Measurements from ENCODE around the gene KIRREL3.

Gene KIRREL3

DNA sequence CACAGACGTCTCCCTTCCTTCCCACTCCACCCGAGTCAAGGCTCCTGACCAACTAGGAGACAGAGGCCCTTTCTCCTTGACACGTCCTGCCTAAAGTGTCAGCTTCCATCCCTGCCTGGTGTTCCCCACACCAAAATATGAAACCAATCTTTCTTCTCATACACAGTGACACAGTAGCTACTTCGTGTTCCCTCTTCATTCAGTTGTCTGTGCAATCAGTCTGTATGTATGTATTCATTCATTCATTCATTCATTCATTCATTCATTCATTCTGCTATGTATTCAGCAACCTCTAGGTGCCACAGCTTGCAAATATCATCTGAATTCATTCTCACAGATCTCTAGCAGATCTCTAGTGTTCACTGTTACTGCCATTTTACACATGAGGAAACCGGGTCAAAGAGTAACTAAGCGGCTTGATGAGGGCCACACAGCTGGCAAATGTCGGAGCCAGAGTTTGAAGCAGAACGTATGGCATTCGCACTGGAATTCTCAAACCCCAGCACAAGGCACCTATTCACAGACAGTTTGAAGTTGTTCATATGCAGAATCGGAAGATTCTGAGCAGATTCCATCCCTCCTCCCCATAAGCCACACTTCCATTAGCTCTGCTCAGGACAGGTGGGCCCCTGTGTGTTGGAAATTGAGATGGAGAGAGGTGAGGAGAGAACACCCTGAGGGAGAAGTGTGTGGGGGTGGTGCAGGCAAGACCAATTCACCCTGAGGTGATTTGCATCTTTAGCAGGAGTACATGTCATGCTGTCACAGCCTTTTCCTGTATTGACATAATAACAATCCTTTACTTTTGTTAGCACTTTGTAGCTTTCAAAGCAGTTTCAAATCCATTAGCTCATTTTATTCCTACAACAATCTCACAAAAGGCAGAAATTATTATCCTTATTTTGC is 369.4 kb downstream of the KIRREL3 start:
- no peak for DNase-seq (ENCODE audit: low read depth)

DNA sequence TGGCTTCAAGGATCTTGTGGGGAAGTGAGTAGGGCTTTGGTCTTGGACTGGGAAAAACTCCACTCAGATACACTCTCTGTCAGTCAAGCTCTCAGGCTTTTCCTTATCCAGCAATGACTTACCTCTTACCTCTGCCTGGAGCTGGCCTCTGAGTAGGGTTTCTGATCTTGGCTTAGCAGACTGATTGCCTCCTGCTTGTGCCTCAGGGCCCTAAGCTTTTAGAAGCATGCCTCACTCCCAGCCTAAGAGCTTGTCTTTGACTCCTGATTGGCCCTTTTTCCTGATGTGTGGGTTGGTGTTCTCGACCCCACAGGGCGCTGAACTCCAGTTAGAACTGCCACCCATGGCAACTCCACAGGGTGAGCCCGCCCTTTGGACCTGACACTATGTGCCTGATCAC is 370.1 kb downstream of the KIRREL3 start:
- DNase-seq (ENCODE audit: low read depth), result no peak

DNA sequence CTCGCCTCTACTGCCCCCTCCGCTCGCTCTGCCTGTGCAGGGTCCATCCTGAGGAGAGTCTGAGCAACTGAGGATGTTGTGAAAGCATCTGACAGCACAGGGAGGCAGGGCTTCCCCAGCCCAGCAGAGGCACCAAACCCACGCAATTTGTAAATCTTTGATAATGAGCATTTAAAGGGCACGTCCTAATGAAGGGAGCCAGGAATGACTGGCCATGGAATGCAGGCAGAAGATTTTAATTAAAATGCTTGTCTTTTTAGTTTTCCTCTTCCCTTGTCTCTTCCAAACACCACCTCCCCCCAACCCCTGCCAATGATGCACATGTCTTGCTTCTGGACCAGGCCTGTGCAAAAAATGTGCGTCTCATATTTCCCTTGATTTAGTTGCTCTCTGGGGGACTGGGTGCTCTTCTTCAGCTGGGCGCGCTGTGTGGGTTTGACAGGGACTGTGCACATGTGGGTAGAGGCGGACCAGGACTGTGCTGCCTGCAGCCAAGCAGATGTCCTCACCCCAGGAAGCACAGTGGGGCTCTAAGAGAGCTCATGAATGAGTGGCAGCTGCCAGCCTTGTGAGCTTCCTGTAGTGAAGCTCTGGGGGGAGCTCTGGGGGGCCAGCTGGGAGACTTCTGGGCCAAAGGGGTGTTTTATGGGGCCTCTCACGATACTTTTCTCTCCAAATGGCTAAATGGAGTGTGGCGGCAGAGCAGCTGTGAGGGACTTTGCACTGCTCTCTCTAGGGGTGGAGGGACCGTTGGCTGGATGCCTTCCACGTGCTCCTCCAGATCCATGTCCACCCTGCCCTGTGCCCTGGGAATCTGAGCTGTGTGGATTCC is 371.6 kb downstream of the KIRREL3 start:
- no peak for DNase-seq (ENCODE audit: low read depth)

DNA sequence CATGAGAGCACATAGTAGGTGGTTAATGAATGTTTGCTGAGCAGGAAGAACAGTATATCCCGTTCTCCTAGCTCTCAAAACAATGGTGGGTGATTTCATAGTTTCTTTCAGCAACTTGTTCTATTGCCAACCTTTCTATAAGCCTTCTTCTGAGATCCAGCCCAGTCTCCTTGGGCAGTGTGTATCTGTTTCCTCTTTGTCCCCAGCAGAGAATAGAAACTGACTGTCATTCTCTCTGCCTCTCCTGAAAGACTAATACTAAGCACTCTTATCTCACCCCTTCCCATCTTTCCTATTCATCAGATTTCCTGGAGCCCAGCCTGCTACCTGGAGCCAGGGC is 372.1 kb downstream of the KIRREL3 start:
- DNase-seq (ENCODE audit: low read depth), result no peak

DNA sequence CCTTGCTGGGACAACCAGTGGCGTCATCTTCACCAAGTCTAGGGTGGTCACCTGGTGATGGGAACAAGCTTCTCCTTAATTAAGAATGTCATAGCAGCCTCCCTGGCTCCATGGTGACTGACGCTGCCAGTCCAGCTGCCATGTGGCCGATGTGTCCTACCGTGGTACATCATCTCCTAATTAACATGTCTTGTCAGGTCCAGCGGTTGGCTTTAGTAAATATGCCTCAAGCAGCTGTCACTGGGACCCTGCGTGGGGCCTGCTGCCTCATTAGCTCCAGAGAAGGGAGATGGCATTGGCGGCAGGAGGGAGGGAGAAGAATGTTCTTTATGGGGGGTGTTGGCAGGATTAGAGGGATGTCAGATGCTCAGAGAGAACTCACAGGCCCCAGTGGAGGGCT is 373.1 kb downstream of the KIRREL3 start:
- no peak for DNase-seq (ENCODE audit: low read depth)

DNA sequence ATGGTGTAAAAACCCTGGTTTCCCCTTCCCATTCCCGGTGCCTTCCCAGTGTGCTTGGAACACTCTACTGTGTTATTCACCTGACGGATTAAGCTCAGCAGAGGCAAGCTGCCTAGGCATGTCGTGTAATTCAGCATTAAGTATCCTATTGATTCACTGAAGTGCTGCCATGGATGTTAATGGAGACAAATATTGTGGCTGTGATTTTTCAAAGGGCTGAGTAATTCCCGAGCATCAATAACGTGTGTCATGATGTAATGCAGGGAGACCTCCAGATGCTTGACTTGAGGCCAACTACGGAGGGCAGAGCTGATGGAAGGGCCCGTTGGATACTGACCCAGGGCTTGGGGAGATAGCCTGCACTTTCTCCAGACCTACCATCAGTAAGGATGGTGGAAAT is 376.1 kb downstream of the KIRREL3 start:
- no peak for DNase-seq (ENCODE audit: low read depth)

DNA sequence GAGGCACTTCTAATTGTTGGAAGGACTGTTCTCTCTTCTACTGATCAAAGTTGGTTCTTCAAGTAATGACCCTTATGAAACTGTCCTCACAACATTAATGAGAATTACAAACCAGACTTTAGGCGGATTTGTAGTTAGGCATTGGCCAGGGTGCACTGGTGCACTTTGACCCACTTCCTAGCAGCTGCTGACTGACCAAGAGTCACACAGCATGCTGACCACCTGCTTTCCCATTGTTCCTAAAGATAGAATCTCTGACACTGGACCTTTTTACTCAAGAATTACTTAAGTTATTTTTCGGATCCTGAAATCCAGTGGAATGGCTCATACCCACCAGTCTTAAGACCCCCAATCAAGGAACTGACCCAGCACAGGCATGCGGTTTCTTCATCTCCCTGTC is 381.1 kb downstream of the KIRREL3 start:
- no peak for DNase-seq (ENCODE audit: low read depth)

DNA sequence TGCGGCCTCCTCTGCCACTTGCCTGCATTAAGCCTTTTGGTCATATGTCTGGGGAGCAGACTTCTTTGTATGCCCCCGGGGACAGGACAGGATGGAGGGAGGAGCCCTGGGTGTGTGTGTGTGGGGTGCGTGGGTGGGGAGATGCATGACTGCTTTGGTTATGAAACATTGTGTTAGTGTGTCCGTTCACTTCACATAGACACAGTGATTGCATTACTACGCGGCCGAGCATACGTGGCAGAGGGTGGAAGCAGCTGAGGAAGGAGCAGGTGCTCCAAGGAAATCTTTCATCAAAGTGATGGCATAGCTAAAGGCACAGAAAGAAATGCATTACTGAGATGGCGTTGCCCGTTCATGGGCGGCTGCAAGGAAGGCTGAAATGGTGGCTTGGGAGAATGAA is 384.7 kb downstream of the KIRREL3 start:
- DNase-seq (ENCODE audit: low read depth), result no peak

DNA sequence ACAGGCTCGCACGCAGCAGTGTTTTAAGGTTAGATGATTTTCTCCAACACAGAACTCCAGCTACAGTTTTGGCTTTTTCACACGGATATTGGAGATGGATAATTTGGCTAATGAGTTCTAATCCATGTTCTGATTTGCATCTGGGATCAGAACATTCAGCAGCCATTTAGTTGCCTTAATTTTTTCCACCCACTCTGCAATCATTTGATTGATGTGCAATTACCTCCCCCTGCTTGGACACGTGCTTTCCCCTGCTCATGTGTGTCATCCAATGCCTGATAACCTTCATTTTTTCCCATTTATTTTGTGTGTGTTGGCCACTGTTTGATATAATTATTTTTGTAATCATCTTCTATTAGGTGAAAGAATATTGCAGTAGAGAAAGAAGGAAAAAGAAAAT is 387.3 kb downstream of the KIRREL3 start:
- DNase-seq (ENCODE audit: low read depth), result no peak

DNA sequence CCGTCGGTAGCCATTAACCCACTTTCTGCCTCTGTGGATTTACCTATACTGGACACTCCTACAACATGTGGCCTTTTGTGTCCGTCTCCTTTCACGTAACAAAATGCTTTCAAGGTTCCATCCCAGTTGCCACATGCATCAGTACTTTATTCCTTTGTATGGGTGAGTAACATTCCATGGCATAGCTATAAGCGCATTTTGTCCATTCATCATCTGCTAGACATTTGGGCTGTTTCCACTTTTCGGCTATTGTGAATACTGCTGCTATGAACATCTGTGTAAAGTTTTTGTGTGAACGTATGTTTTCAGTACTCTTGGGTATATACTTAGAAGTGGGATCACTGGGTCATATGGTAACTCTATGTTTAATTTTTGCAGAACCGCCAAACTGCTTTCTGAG is 387.9 kb downstream of the KIRREL3 start:
- DNase-seq (ENCODE audit: low read depth), result no peak

DNA sequence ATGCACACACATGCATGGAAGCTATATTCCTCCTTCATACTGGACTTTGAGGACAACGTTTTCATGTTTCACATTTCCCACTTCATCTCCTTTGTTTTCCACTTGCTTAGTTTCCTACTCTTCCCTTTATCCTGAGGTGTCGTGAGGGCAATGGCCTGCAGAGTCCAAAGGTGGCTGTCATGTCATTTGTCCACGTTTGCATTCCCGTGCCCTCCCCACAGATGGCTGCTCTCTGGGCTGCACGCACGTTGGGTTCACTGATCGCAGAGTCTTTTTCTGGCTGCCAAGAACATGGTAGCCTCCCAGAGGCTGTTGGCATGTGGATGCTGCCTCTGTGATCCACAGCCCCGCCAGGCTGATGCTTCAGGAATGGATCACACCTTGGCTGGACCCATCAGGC is 389.1 kb downstream of the KIRREL3 start:
- DNase-seq (ENCODE audit: low read depth), result no peak

DNA sequence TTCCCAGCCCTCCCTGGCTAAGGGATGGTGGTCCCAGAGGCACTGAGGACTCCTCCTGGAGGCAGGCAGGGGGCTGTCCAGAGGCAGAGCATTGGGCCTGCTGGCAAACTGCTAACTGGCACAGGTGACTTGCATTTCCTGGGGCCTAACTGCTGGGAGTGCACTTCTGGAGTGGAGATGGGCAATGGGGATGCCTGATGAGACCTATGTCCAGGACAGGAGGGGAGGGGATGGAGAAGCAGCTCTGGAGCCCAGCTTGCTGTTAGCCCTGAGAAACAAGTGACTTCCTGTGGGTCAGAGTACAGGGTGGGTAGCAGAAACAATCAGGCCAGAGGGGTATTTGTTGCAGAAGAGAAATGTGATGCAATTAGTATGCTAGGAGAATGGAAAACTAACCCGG is 391.9 kb downstream of the KIRREL3 start:
- no peak for DNase-seq (ENCODE audit: low read depth)

DNA sequence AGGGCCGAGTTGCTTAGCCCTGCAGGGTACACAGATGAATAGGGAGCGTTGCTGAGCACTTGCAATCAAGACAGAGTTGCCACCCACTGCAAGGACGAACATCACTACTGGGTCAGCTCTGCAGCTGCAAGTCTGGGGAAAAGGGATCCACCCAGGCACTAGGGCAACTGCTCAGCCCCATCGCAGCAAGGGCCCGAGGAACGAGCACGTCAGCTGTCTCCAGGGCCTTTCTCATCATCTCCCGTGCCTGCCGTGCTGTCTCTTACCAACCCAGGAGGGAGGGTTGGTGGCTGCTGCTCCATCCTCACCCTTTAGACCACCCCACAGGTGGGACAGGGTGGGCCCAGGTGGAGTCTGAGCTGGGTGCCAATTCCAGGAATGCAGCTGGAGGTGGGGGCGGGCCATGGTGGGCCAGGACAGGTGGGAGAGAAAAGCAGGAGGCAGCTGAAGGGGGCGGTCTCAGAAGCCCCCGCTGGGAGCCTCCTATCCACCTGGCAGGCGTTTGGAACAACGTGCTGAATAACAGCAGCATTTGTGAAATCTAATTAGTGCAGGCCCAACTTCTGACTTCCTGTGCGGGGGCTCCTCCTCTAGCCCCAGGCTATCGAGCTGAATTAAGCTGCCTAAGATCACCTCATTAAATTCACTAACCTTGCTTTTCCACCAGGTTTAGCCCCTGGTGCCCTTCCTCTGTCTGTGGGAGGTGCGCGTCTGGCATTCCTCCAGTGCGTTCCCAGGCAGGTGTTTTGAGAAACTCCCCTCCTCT is 392.6 kb downstream of the KIRREL3 start:
- DNase-seq (ENCODE audit: low read depth), result no peak

DNA sequence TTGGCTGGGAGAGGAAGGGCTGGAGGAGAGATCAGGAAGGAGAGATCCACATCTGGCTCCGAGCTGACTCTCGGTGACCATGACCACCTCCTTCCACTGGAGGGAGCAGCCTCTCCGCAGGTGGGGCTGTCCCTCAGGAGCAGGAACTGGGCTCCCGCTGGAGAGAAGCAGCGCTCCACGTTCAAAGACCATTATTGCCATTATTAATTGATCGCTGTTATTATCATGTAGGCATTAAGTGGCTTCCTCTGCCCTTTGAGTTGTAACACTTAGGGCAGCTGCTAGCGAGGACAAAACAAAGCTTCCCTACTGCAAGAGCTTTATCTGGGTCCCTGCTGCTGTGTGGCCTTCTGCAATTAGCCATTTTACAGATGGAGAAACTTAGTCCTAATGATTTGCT is 393.2 kb downstream of the KIRREL3 start:
- no peak for DNase-seq (ENCODE audit: low read depth)

DNA sequence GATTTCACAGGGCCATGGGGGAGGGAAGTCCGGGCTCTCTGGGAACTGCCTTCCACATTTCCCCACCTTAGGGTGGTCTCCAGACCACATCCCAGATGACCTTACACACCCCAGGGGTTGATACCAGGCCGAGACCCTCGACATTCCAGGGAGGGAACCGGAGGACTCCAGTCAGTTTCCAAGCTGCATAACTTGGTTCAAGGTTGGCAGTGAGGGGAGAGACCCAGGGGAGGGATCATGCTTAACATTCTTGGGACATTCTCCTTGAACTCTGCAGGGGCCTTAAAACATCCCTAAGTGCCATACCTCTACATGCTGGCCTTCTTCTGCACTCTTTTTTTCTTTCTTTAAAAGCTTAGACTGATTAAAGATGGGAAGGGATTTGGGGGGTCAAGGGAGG is 394.1 kb downstream of the KIRREL3 start:
- DNase-seq (ENCODE audit: low read depth), result no peak

DNA sequence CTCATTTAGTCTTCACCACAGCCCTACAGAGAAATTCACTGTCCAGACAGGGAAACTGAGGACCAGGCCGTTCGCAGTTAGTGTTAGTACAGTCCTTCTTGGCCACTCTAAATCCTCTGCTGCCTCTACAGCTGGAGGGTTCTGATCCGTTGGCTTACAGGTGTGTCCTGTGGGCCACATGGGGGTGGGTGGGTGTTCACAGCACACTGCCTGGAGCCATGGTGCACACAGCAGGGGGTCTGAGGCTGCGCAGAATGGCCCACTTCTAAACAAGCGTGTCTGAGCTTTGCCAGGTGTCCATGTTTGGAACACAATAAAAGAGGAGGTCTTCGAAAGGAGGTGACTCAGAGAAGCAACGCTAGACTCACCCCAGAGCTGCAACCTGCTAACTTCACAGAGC is 396.1 kb downstream of the KIRREL3 start:
- no peak for DNase-seq (ENCODE audit: low read depth)

DNA sequence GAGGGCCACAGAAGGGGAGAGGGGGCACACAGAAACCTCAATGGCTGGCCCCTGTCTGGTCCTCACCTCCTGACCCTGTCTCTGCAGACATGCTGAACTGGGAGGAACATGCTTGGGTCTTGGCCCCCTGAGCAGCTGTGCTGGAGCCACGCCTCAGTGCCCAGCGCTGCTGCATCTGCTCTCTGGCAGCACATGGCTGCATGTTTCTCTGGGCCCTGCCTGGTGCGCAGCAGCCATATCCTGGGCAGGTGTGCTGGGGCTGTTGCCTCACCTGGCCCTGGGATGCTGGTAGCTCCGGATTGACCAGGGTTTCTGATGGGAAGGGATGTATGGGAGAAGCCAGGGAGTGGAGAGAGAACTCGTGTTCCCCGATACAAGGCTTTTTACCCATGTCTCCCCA is 397.1 kb downstream of the KIRREL3 start:
- DNase-seq (ENCODE audit: low read depth), result no peak

DNA sequence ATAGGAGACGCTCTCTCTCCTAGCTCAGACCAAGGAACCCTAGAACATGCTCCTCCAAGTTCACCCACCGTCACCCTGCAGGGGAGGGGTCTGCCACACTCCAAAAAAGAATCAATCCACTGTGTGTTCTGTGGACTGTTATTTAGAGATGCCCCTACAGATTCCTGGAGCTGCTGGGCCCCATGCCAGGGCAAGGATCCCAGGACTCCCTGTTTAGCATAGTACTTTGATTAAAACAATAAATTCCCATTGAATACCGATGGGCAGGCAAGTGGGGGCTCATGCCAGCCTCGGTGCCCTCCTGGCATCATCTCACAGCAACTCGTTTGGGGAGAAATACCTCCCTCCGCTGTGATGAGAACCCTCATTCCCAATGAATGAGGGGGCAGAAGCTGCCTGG is 397.6 kb downstream of the KIRREL3 start:
- DNase-seq (ENCODE audit: low read depth), result no peak

DNA sequence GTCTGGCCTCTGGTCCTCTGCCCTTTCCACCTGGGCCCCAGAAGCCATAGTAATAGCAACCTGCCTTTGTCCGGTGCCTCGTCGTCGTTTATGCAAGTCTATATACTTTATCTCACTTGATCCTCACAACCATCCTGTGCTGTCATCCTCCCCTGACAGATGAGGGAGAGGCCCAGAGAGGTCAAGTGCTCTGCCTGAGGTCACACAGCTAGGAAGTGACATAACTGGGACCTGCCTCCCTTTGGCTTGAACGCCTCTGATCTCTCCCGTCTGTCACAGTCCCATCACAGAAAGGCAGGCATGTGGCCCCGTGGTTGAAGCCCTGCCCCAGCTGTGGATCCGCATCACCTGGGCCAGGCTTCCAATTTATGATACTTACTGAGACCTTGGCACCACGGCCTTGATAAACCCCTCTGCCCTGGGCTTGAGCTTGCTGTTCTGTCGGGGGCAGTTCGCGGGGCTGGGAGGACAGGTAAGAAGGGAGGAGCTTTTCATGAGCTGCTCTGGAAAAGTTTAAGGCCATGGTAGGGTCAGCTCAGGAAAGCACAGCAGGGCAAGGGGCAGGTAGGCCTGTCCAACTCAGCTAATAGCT is 398.1 kb downstream of the KIRREL3 start:
- DNase-seq (ENCODE audit: low read depth), result no peak

DNA sequence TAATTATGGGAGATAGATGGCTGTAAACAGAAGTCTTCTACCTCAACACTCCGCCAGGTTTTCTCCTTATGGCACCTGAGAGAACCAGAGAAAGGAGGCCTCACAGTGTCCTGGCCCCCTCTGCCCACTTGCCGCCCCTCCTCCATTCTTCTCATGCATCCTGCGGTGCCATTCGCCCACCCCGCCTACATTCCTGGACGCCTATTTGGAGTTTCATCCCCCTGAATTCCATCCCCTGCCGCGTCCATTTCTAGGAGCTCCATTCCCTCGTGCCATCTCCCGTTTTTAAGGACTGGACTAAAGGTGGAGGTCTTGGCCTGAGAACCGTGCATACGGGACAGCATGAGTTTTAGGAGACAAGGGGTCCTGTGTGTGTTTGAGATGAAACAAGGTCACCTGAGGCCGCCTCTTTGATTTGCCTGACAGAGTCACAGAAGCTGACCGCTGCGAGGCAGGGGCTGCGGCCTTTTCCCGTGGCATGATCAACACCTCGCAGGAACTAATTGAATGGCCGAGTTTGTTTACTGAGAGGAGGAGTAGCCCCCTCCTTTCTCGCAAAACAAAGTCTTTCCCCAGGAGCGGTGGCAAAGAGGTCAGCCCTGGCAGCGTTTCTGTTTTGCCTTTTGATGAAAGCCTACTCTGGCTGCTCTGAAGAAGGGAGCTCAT is 398.9 kb downstream of the KIRREL3 start:
- DNase-seq (ENCODE audit: low read depth), result no peak

DNA sequence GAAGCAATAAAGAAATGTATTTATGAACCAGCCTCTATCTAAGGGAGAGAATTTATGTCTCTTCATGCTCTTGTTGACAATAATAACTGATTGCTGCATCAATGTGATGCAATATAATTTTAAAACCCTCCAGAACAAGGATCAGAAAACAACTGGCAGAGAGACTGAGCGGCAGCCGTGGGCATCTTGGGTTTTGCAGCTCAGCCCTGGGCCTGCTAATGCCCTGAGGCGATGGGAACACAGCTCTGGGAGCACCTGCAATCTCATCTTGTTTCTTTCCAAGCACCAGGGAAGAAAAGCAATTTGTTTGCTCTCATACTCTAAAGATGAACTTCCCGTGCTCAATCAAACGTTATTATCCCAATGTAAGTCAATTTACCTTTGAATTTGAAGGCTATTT is 399.4 kb downstream of the KIRREL3 start:
- DNase-seq (ENCODE audit: low read depth), result no peak

Data from activated T-helper 1 cell treated with Interleukin-2 at 50 U/mL for 16 hours (primary cell).